GM12878 (cell line): Measurements from ENCODE around the gene HACE1.

Experiments
- E4F1 ChIP-seq: fragments of 450-650 bp; IDR thresholded peaks from 2 replicates; pipeline ENCODE4 v1.6.1; 2018; ENCODE audit warnings: borderline replicate concordance, mild to moderate bottlenecking; ENCODE audit not compliant: partially characterized antibody
- RFX5 ChIP-seq: IDR thresholded peaks from 2 replicates; pipeline ENCODE4 v1.6.1; 2011; ENCODE audit warnings: low read depth, low read length, improper control_type of control experiment
- YY1 ChIP-seq: IDR thresholded peaks from 2 replicates; pipeline ENCODE4 v1.6.1; 2011; ENCODE audit warnings: low read depth, mild to moderate bottlenecking, low read length

DNA sequence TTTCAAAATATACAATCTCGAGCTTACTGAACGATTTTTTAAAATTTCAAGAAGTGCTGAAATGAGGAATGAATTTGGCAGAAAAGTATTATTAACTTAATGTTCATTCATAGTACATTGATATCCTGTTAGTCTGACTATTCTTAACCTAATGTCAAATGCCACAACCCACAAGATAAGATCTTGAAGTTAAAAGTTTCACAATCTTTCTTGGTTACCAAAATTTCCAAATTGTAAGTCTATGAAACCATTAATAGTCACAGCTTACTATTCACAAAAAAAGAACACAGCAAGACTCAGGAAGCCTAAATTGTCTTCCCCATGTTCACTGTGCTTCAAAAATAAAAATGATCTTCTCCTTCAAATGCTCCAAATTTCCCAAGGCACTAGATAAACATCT, 71.3 kb downstream of the HACE1 start:
- TF ChIP-seq E4F1 (no peak), YY1 (no peak), RFX5 (no peak)
